Mucosa of descending colon (tissue), 3 donors: ENCODE data around the gene GPNMB. TPM values are rescaled to one million over a fixed set of nuclear protein-coding genes. Genes with fewer than 3 reads are reported as not detected.

ENCODE experiments used
- ATAC-seq: fragments of 200-7000 bp; cut with Tn5 transposase; one replicate; pipeline ENCODE4 v1.9.1; 2020; ENCODE audit warnings: mild to moderate bottlenecking, moderate library complexity
- DNase-seq, 3 donors: peaks; one replicate each; pipeline ENCODE4 v3.0.0-alpha.2; 2020
- H3K36me3 ChIP-seq: fragments of 200-600 bp; one replicate; pipeline ENCODE4 v1.8.0; 2021; ENCODE audit warnings: low read depth, mild to moderate bottlenecking
- H3K4me1 ChIP-seq: fragments of 200-600 bp; one replicate; pipeline ENCODE4 v1.8.0; 2021; ENCODE audit warnings: low read depth, mild to moderate bottlenecking
- H3K4me3 ChIP-seq: fragments of 200-600 bp; one replicate; pipeline ENCODE4 v1.8.0; 2021; ENCODE audit warnings: mild to moderate bottlenecking
- H3K9me3 ChIP-seq: fragments of 200-600 bp; one replicate; pipeline ENCODE4 v1.8.0; 2021; ENCODE audit warnings: mild to moderate bottlenecking
- intact Hi-C, 2 donors: fragments of 100-400 bp; cut with DNase I in 1 of 2; cut with micrococcal nuclease in 1 of 2; formaldehyde crosslinking; loops; one replicate each; pipeline versions ENCODE4 v1.11.0 to v1.11.1; 2022; cut with DNase I, micrococcal nuclease
- total RNA-seq, 3 donors: library from RNA; stranded (reverse); fragmentation: NEBNext Ultra II Directional in 2 of 3; extraction: Animal tissue kit (Norgen Biotek cat#: 25700) in 2 of 3; gene quantifications; one replicate each; pipeline versions ENCODE4 v1.2.1 to v1.2.4, GENCODE V29; 2021 to 2023
- TF ChIP-seq, protein P1 (sequence below): fragments of 200-600 bp; IDR thresholded peaks from one replicate; pipeline ENCODE4 v1.8.0; 2022; ENCODE audit warnings: antibody characterized with exemption, mild to moderate bottlenecking
- donor health status: DM: no; HTN: no; CAD: no; lungs with moderate emphysema.
- donor health status: DM: no; HTN: no; CAD: no.
- donor health status: DM: no; HTN: yes; CAD: no.

Gene GPNMB
- total RNA-seq, 3 donors from 2014 or later = 21.3 to 77.8 (median 38.8) TPM

DNA sequence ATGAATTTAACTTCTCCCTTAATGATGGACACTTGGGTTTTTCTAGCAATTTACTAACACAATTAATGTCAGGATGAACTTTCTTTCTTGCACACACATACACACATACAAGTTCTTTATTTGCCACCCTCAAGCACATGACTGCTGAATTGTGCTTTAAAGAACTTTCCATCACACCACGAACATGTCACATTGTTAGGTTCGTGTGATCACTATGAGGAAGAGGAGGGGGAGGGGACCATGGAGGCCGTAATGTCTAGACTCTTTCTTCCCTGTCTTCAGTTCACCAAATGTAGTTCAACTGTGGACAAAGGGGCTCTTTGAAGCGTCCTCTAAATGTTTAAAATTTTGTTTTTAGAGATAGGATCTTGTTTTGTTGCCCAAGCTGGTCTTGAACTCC is 33.7 kb upstream of the GPNMB start:
- no peak overlapping the region for H3K4me3 ChIP-seq
- intact Hi-C loops = no loop called here
- no peaks in the 10 kb centered on the region for H3K9me3 ChIP-seq
- no peak for ATAC-seq
- H3K4me1 ChIP-seq = no peaks in the 10 kb centered on the region
- peak in 1 of 3 donors; percentile 30 for DNase-seq
- H3K36me3 ChIP-seq = no peaks in the 10 kb centered on the region
- TF ChIP-seq, protein P1, sequence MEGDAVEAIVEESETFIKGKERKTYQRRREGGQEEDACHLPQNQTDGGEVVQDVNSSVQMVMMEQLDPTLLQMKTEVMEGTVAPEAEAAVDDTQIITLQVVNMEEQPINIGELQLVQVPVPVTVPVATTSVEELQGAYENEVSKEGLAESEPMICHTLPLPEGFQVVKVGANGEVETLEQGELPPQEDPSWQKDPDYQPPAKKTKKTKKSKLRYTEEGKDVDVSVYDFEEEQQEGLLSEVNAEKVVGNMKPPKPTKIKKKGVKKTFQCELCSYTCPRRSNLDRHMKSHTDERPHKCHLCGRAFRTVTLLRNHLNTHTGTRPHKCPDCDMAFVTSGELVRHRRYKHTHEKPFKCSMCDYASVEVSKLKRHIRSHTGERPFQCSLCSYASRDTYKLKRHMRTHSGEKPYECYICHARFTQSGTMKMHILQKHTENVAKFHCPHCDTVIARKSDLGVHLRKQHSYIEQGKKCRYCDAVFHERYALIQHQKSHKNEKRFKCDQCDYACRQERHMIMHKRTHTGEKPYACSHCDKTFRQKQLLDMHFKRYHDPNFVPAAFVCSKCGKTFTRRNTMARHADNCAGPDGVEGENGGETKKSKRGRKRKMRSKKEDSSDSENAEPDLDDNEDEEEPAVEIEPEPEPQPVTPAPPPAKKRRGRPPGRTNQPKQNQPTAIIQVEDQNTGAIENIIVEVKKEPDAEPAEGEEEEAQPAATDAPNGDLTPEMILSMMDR = no peak

DNA sequence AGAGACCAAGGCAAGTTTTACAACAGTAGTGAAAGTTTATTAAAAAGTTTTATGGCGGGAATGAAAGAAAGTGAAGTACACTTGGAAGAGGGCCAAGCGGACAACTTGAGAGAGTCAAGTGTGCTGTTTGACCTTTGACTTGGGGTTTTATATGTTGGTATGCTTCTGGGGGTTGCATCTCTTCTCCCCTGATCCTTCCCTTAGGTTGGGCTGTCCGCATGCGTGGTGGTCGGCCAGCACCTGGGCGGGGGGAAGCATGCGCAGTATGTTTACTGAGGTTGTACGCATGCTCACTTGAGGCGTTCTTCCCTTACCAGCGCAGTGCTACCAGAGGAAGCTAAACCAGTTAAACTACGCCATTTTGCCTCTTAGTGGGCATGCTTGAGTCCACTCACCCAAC is 32.8 kb upstream of the GPNMB start:
- H3K4me1 ChIP-seq = no peaks in the 10 kb centered on the region
- intact Hi-C loops = no loop called here
- TF ChIP-seq, protein P1 = no peak
- DNase-seq (peak in 2 of 3 donors; percentile 56 to 76), ATAC-seq (peak; percentile 62)
- no peak overlapping the region for H3K4me3 ChIP-seq
- no peaks in the 10 kb centered on the region for H3K36me3 ChIP-seq
- H3K9me3 ChIP-seq = no peaks in the 10 kb centered on the region

DNA sequence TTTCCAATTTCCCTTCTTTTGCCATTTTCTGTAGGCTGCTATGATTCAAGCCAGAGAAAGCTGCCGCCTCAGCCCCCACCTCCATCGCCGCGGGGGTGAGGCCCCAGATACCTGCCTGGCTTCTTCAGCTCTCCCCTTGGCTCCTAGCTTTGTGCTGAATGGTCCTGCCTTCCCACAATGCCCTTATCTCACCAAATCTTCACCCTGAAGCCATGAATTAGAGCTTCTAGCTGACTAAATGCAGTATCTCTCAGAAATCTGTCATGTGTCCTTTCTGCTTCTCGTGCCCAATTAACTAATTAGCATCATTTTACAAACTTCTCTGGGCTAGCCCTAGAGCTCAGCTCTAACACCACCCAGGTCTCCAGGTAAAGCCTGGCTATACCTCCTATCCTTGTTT is 32.2 kb upstream of the GPNMB start:
- no peaks in the 10 kb centered on the region for H3K36me3 ChIP-seq
- ATAC-seq (no peak), DNase-seq (no peak)
- intact Hi-C loops = no loop called here
- no peak overlapping the region for H3K4me3 ChIP-seq
- no peaks in the 10 kb centered on the region for H3K9me3 ChIP-seq
- H3K4me1 ChIP-seq = no peaks in the 10 kb centered on the region
- TF ChIP-seq, protein P1 = no peak

DNA sequence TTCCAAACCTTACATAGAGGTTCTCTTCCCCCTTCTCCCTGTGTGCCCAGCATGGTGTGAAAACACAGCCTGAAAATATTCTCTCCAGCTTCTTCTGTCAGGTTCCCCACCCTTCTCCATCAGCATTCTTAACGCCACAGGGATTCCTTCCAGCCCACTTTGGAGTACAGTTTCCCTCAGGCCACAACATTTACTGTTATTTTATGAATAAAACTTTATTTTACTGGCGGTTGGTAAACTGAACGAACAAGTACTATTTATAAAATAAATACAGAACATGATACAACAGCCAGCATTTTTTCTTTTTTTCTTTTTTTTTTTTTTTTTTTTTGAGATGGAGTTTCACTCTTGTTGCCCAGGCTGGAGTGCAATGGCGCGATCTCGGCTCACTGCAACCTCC is 31.6 kb upstream of the GPNMB start:
- no peaks in the 10 kb centered on the region for H3K4me1 ChIP-seq
- no peaks in the 10 kb centered on the region for H3K36me3 ChIP-seq
- H3K9me3 ChIP-seq = no peaks in the 10 kb centered on the region
- TF ChIP-seq, protein P1 = no peak
- no peak for DNase-seq
- no peak for ATAC-seq
- intact Hi-C loops = no loop called here
- no peak overlapping the region for H3K4me3 ChIP-seq

DNA sequence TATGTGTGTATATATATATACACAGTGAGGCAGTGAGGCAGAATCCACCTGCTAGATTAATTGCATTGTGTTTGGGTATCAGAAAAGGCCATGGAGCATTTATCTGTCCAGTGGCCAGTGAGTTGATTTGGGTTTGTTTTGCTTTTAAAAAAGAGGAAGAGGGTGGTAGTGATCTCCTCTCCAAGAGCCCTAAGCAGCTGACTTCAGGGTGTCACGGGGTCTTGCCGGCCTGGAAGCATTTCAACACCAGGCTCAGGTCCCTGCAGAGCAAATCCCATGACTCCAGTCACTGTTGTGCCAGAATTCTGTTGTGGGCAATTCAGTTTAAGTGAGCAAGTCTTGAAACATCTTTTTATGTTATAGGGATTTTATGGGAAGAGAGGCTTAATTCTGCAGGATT is 30.6 kb upstream of the GPNMB start:
- H3K9me3 ChIP-seq = no peaks in the 10 kb centered on the region
- ATAC-seq (no peak), DNase-seq (peak in 1 of 3 donors; percentile 38)
- TF ChIP-seq, protein P1 = no peak
- H3K36me3 ChIP-seq = no peaks in the 10 kb centered on the region
- intact Hi-C loops = no loop called here
- H3K4me1 ChIP-seq = no peaks in the 10 kb centered on the region
- no peak overlapping the region for H3K4me3 ChIP-seq

DNA sequence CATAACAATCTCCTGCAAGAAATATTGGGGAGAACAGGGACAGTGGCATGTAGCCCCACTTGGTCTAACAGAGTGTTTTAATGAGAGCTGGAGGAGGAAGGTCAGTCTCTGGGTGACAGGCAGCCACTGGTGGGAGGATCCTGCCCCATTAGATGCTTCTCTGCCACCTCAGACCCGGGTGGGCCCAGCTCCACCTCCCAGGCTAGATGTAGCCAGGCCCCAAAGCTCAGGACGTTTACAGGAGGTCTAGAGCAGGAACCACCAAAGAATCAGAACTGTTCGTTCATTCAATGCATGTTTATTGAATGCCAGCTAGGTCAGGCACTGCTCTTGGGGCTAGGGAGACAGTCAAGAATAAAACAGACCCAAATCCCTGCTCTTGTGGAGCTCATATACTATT is 28.4 kb upstream of the GPNMB start:
- Histone ChIP-seq H3K36me3 (no peaks in the 10 kb centered on the region), H3K9me3 (no peaks in the 10 kb centered on the region), H3K4me1 (no peaks in the 10 kb centered on the region), H3K4me3 (no peak overlapping the region)
- DNase-seq = no peak
- ATAC-seq = no peak
- TF ChIP-seq, protein P1 = no peak
- intact Hi-C loops = no loop called here
